Astrocyte (in vitro differentiated cells and primary cell): ENCODE measurements around the gene OSBPL9. TPM values are rescaled to one million over a fixed set of nuclear protein-coding genes. Genes with fewer than 3 reads are reported as not detected.

ENCODE experiments used
- DNase-seq: peaks from one replicate; pipeline ENCODE4 v3.0.0-alpha.2; 2010; ENCODE audit warnings: low read depth
- FAIRE-seq: peaks from 2 replicates; lab custom pipeline; 2011; peaks lifted over from hg19 to GRCh38; lab: Jason Lieb, UNC
- H2AFZ ChIP-seq: 2 replicates; pipeline ENCODE4 v1.6.0; 2012; ENCODE audit warnings: low read depth, low read length, inconsistent platforms
- H3K27ac ChIP-seq: 2 replicates; pipeline ENCODE4 v1.5.1; 2011; ENCODE audit warnings: low read depth, low read length, inconsistent platforms
- H3K27me3 ChIP-seq: 2 replicates; pipeline ENCODE4 v1.6.0; 2011; ENCODE audit warnings: low read length, inconsistent platforms; ENCODE audit not compliant: insufficient read depth
- H3K36me3 ChIP-seq: 2 replicates; pipeline ENCODE4 v1.5.1; 2011; ENCODE audit warnings: low read length, inconsistent platforms; ENCODE audit not compliant: insufficient read depth
- H3K4me1 ChIP-seq: 2 replicates; pipeline ENCODE4 v1.5.1; 2011; ENCODE audit warnings: low read length, inconsistent platforms; ENCODE audit not compliant: insufficient read depth
- H3K4me2 ChIP-seq: 2 replicates; pipeline ENCODE4 v1.6.0; 2012; ENCODE audit warnings: low read length, inconsistent platforms
- H3K4me3 ChIP-seq: 2 replicates; pipeline ENCODE4 v1.5.1; 2011; ENCODE audit warnings: low read depth, mild to moderate bottlenecking, low read length, inconsistent platforms; ENCODE audit not compliant: insufficient read depth
- H3K79me2 ChIP-seq: 2 replicates; pipeline ENCODE4 v1.6.0; 2012; ENCODE audit warnings: mild to moderate bottlenecking, low read length, inconsistent platforms; ENCODE audit not compliant: insufficient read depth
- H3K9ac ChIP-seq: 2 replicates; pipeline ENCODE4 v1.6.0; 2012; ENCODE audit warnings: mild to moderate bottlenecking, low read length, inconsistent platforms
- H3K9me3 ChIP-seq: 2 replicates; pipeline ENCODE4 v1.5.1; 2012; ENCODE audit warnings: low read depth, mild to moderate bottlenecking, low read length, inconsistent platforms; ENCODE audit not compliant: insufficient read depth
- H4K20me1 ChIP-seq: 2 replicates; pipeline ENCODE4 v1.6.0; 2012; ENCODE audit warnings: low read length, inconsistent platforms; ENCODE audit not compliant: insufficient read depth
- H3K27ac Mint-ChIP-seq: one replicate; pipeline ENCODE4 v1.8.0; 2021; ENCODE audit warnings: mild to moderate bottlenecking, mixed read lengths; ENCODE audit not compliant: unreplicated experiment
- H3K27me3 Mint-ChIP-seq: one replicate; pipeline ENCODE4 v1.8.0; 2021; ENCODE audit warnings: low read depth, mixed read lengths; ENCODE audit not compliant: unreplicated experiment
- H3K36me3 Mint-ChIP-seq: one replicate; pipeline ENCODE4 v1.8.0; 2021; ENCODE audit warnings: low read depth, mixed read lengths; ENCODE audit not compliant: unreplicated experiment
- H3K4me1 Mint-ChIP-seq: one replicate; pipeline ENCODE4 v1.8.0; 2021; ENCODE audit warnings: low read depth, mixed read lengths; ENCODE audit not compliant: unreplicated experiment
- H3K4me3 Mint-ChIP-seq: one replicate; pipeline ENCODE4 v1.8.0; 2021; ENCODE audit warnings: mild to moderate bottlenecking, moderate library complexity, mixed read lengths; ENCODE audit not compliant: unreplicated experiment
- H3K9me3 Mint-ChIP-seq: one replicate; pipeline ENCODE4 v1.8.0; 2021; ENCODE audit warnings: mild to moderate bottlenecking, mixed read lengths; ENCODE audit not compliant: unreplicated experiment
- CTCF ChIP-seq: IDR thresholded peaks from 2 replicates; pipeline ENCODE4 v1.5.1; 2011; ENCODE audit warnings: low read depth, mild to moderate bottlenecking, inconsistent platforms, low read length, moderate library complexity; ENCODE audit not compliant: insufficient read depth
- EZH2 ChIP-seq: IDR thresholded peaks from 2 replicates; pipeline ENCODE4 v1.6.1; 2012; ENCODE audit warnings: mild to moderate bottlenecking, low read length, inconsistent platforms; ENCODE audit not compliant: insufficient read depth
- total RNA-seq: library from RNA; stranded (reverse); gene quantifications from 2 replicates; pipeline ENCODE4 v1.2.1, GENCODE V29; 2021

The OSBPL9 gene
- total RNA-seq, 1 donor from 2014 or later: 117 TPM

- H3K4me3 Mint-ChIP-seq: no peak overlapping the region
- no peaks in the 10 kb centered on the region for H3K27me3 Mint-ChIP-seq
- Histone ChIP-seq H4K20me1 (peaks cover 5% of the 10 kb centered on the region), H3K79me2 (peaks cover 58% of the 10 kb centered on the region), H3K36me3 (no peaks in the 10 kb centered on the region), H3K9ac (no peak overlapping the region), H3K9me3 (no peaks in the 10 kb centered on the region), H3K4me1 (peaks cover 4% of the 10 kb centered on the region), H3K27me3 (no peaks in the 10 kb centered on the region), H3K4me3 (no peak overlapping the region), H3K4me2 (no peak overlapping the region), H2AFZ (no peak overlapping the region), H3K27ac (no peak overlapping the region)
- DNase-seq: no peak
- TF ChIP-seq CTCF (no peak), EZH2 (no peak)
- H3K27ac Mint-ChIP-seq: no peak overlapping the region
- FAIRE-seq: no peak
- H3K4me1 Mint-ChIP-seq: peaks cover 6% of the 10 kb centered on the region
- no peaks in the 10 kb centered on the region for H3K9me3 Mint-ChIP-seq
- peaks cover 5% of the 10 kb centered on the region for H3K36me3 Mint-ChIP-seq
Measured at GRCh38 chr1:51635615-51636014, 18.7 kb downstream of the OSBPL9 start.

- DNase-seq (no peak), FAIRE-seq (no peak)
- Mint-ChIP-seq H3K27me3 (no peaks in the 10 kb centered on the region), H3K4me1 (peaks cover 6% of the 10 kb centered on the region), H3K9me3 (no peaks in the 10 kb centered on the region), H3K36me3 (peaks cover 2% of the 10 kb centered on the region), H3K4me3 (no peak overlapping the region), H3K27ac (no peak overlapping the region)
- Histone ChIP-seq H4K20me1 (peaks cover 5% of the 10 kb centered on the region), H3K79me2 (peaks cover 54% of the 10 kb centered on the region), H3K4me2 (no peak overlapping the region), H3K4me3 (no peak overlapping the region), H3K9me3 (no peaks in the 10 kb centered on the region), H3K27ac (peak overlapping the region; percentile 75), H3K36me3 (no peaks in the 10 kb centered on the region), H3K27me3 (no peaks in the 10 kb centered on the region), H2AFZ (no peak overlapping the region), H3K4me1 (peaks cover 4% of the 10 kb centered on the region), H3K9ac (no peak overlapping the region)
- TF ChIP-seq EZH2 (no peak), CTCF (no peak)
Measured at GRCh38 chr1:51636191-51636590, 19.3 kb downstream of the OSBPL9 start.

GRCh38 chr1:51636764-51637522, 20.1 kb downstream of the OSBPL9 start:
- H3K36me3 ChIP-seq: no peaks in the 10 kb centered on the region
- no peaks in the 10 kb centered on the region for H3K9me3 Mint-ChIP-seq
- no peak overlapping the region for H3K4me3 Mint-ChIP-seq
- H3K27me3 Mint-ChIP-seq: no peaks in the 10 kb centered on the region
- no peaks in the 10 kb centered on the region for H3K27me3 ChIP-seq
- DNase-seq (peak; percentile 87), FAIRE-seq (no peak)
- H3K27ac Mint-ChIP-seq: peak overlapping the region; percentile 47
- peaks cover 48% of the 10 kb centered on the region for H3K79me2 ChIP-seq
- H3K4me2 ChIP-seq: peak overlapping the region; percentile 60
- peaks cover 9% of the 10 kb centered on the region for H3K4me1 ChIP-seq
- H3K9ac ChIP-seq: peak overlapping the region; percentile 52
- H3K36me3 Mint-ChIP-seq: peaks cover 1% of the 10 kb centered on the region
- H3K27ac ChIP-seq: peak overlapping the region; percentile 75
- H3K4me1 Mint-ChIP-seq: peaks cover 9% of the 10 kb centered on the region
- H2AFZ ChIP-seq: no peak overlapping the region
- no peaks in the 10 kb centered on the region for H4K20me1 ChIP-seq
- TF ChIP-seq EZH2: no peak
- no peak for TF ChIP-seq CTCF
- no peaks in the 10 kb centered on the region for H3K9me3 ChIP-seq
- H3K4me3 ChIP-seq: no peak overlapping the region
